HCT116 (cell line): ENCODE measurements around the gene KSR2. TPM values are rescaled to one million over a fixed set of nuclear protein-coding genes. Genes with fewer than 3 reads are reported as not detected.

Source experiments
- ATAC-seq: fragments of 200-7000 bp; cut with Tn5 transposase; 2 replicates; pipeline ENCODE4 v1.9.1; 2020; ENCODE audit warnings: mild to moderate bottlenecking, moderate library complexity
- BruUV-seq: library from RNA; stranded (reverse); fragments of 400-500 nt; replicated peaks from 2 replicates; lab custom pipeline; 2021; lab: Mats Ljungman, UMichigan
- CTCF ChIA-PET: fragments of 300-600 bp; sonication (Branson Sonifier 250); formaldehyde crosslinking; loops from one replicate; lab custom pipeline; 2021; ENCODE audit warnings: antibody characterized with exemption; lab: Charles Lee
- POLR2A ChIA-PET: fragments of 300-600, 350-600 bp; sonication (Branson Sonifier 250); formaldehyde crosslinking; loops from one replicate; lab custom pipeline; 2021; ENCODE audit warnings: antibody characterized with exemption; lab: Charles Lee
- RAD21 ChIA-PET, 2 experiments: fragments of 300-600 bp; sonication (Branson Sonifier 250); formaldehyde crosslinking; loops; one replicate each; lab custom pipeline; 2023; ENCODE audit warnings: low total read pairs in 2 of 2; ENCODE audit not compliant: uncharacterized antibody in 2 of 2, unreplicated experiment in 2 of 2, low non-redundant PET in 1 of 2; lab: Charles Lee
- DNase-seq: peaks from one replicate; pipeline ENCODE4 v3.0.0-alpha.2; 2010; ENCODE audit warnings: low read depth, low spot score
- H2AFZ ChIP-seq: fragments of 200-600 bp; shearing (Covaris generic), sonication (generic); 2 replicates; pipeline ENCODE4 v1.6.1; 2017; ENCODE audit warnings: low read depth, mixed run types, mixed read lengths, antibody characterized with exemption, low read length; ENCODE audit not compliant: poor library complexity, severe bottlenecking
- H3K27ac ChIP-seq: 2 replicates; pipeline ENCODE4 v1.5.1; 2012; ENCODE audit warnings: low read depth, low read length
- H3K27me3 ChIP-seq: fragments of 200-600 bp; sonication (generic); 2 replicates; pipeline ENCODE4 v1.6.1; 2016; ENCODE audit warnings: mixed run types, low read length, mixed read lengths; ENCODE audit not compliant: insufficient read depth
- H3K36me3 ChIP-seq, 2 experiments: fragments of 200-500 bp in 1 of 2; fragments of 200-600 bp in 1 of 2; sonication (Bioruptor generic) in 1 of 2; sonication (generic) in 1 of 2; 2 replicates each; pipeline versions ENCODE4 v1.5.1 to v1.6.1; 2014 to 2016; ENCODE audit warnings: low read length in 2 of 2, inconsistent platforms in 1 of 2, mixed read lengths in 1 of 2, mixed run types in 1 of 2; ENCODE audit not compliant: insufficient read depth in 2 of 2, control insufficient read depth in 1 of 2
- H3K4me1 ChIP-seq, 2 experiments: fragments of 200-600 bp in 1 of 2; sonication (generic) in 1 of 2; 2 replicates each; pipeline versions ENCODE4 v1.5.1 to v1.6.1; 2012 to 2017; ENCODE audit warnings: low read length in 2 of 2, inconsistent platforms in 1 of 2, mild to moderate bottlenecking in 1 of 2, mixed read lengths in 1 of 2, mixed run types in 1 of 2, moderate library complexity in 1 of 2; ENCODE audit not compliant: insufficient read depth in 2 of 2, control insufficient read depth in 1 of 2
- H3K4me2 ChIP-seq: fragments of 200-600 bp; sonication (generic); 2 replicates; pipeline ENCODE4 v1.6.1; 2017; ENCODE audit warnings: mixed run types, low read length, mixed read lengths
- H3K4me3 ChIP-seq, 2 experiments: fragments of 200-600 bp in 1 of 2; sonication (generic) in 1 of 2; replicated peaks in 1 of 2; 2 replicates each; pipeline ENCODE4 v1.5.1; 2011 to 2016; ENCODE audit warnings: low read length in 2 of 2, control low read depth in 1 of 2, low read depth in 1 of 2, mild to moderate bottlenecking in 1 of 2, mixed read lengths in 1 of 2, mixed run types in 1 of 2
- H3K79me2 ChIP-seq: fragments of 200-600 bp; sonication (generic); 2 replicates; pipeline ENCODE4 v1.6.1; 2017; ENCODE audit warnings: mild to moderate bottlenecking, mixed run types, low read length, moderate library complexity, mixed read lengths; ENCODE audit not compliant: insufficient read depth
- H3K9ac ChIP-seq: fragments of 200-600 bp; sonication (generic); 2 replicates; pipeline ENCODE4 v1.6.1; 2016; ENCODE audit warnings: low read length, mixed read lengths
- H3K9me2 ChIP-seq: fragments of 200-600 bp; sonication (generic), shearing (Covaris generic); 2 replicates; pipeline ENCODE4 v1.6.1; 2017; ENCODE audit warnings: mixed run types, mild to moderate bottlenecking, moderate library complexity; ENCODE audit not compliant: insufficient read depth
- H3K9me3 ChIP-seq, 2 experiments: fragments of 200-500 bp in 1 of 2; fragments of 200-600 bp in 1 of 2; sonication (Bioruptor generic) in 1 of 2; sonication (generic) in 1 of 2; 2 replicates each; pipeline ENCODE4 v1.6.1; 2014 to 2017; ENCODE audit warnings: low read length in 2 of 2, mixed read lengths in 2 of 2, inconsistent platforms in 1 of 2, low read depth in 1 of 2, mild to moderate bottlenecking in 1 of 2, mixed run types in 1 of 2, moderate library complexity in 1 of 2; ENCODE audit not compliant: control insufficient read depth in 1 of 2, insufficient read depth in 1 of 2
- H4K20me1 ChIP-seq: fragments of 200-600 bp; sonication (generic), shearing (Covaris generic); 2 replicates; pipeline ENCODE4 v1.6.1; 2017; ENCODE audit warnings: mixed run types, mild to moderate bottlenecking, moderate library complexity; ENCODE audit not compliant: insufficient read depth
- ELF1 ChIP-seq: IDR thresholded peaks from 2 replicates; pipeline ENCODE4 v1.6.1; 2012; ENCODE audit warnings: low read depth, borderline replicate concordance
- JUND ChIP-seq: IDR thresholded peaks from 2 replicates; pipeline ENCODE4 v1.6.1; 2012
- SIN3A ChIP-seq: IDR thresholded peaks from 2 replicates; pipeline ENCODE4 v1.6.1; 2012; ENCODE audit warnings: low read depth
- SRF ChIP-seq: IDR thresholded peaks from 2 replicates; pipeline ENCODE4 v1.6.1; 2012; ENCODE audit warnings: low read depth
- ZNF274 ChIP-seq: fragments of 200-500 bp; sonication (Bioruptor generic); IDR thresholded peaks from 2 replicates; pipeline ENCODE4 v1.6.1; 2014; ENCODE audit warnings: mild to moderate bottlenecking, low read depth, low read length, inconsistent platforms
- intact Hi-C: fragments of 100-400 bp; cut with micrococcal nuclease; formaldehyde crosslinking; loops from 2 replicates; pipeline ENCODE4 v1.10.0; 2022
- total RNA-seq: library from RNA; stranded (reverse); gene quantifications from one replicate; pipeline ENCODE4 v1.2.1, GENCODE V29; 2021; ENCODE audit not compliant: unreplicated experiment
- TF ChIP-seq, protein P1 (sequence below), 3 experiments: fragments of 200-600 bp in 1 of 3; sonication (generic) in 1 of 3; IDR thresholded peaks in 2 of 3; conservative IDR thresholded peaks in 1 of 3; 2 replicates each; pipeline ENCODE4 v1.5.1; 2012 to 2017; ENCODE audit warnings: low read depth in 2 of 3, low read length in 2 of 3, antibody characterized with exemption in 1 of 3, borderline replicate concordance in 1 of 3, control low read depth in 1 of 3, mild to moderate bottlenecking in 1 of 3, mixed read lengths in 1 of 3, mixed run types in 1 of 3, moderate library complexity in 1 of 3; ENCODE audit not compliant: insufficient read depth in 1 of 3

The KSR2 gene
- total RNA-seq, 1 experiment from 2014 or later = 10.1 TPM

DNA sequence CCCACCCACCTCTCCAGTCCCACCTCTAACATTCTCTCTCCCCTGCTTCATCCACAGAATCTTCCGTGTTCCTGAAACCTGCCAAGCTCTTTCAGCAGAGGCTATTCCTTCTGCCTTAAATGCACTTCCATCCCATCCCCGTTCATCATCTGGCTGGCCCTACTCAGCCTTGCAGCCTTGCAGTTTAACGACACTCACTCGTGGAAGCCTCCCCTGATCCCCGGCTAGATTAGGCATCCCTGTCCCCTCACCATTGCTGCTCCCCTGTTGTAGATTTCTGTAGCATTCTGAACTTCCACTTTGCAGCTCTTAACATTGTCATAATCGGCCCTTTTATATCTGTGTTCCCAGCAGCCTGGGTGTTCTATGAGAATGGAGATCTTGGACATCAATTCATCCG lies 326.9 kb downstream of the KSR2 start:
- CTCF ChIA-PET = no interaction called here
- BruUV-seq = no TSS peak
- intact Hi-C loops = no loop called here

GRCh38 chr12:117640511-117640910 lies 328.3 kb downstream of the KSR2 start:
- Histone ChIP-seq H3K9ac (no peak overlapping the region), H3K36me3 (no peaks in the 10 kb centered on the region), H3K4me3 (no peak overlapping the region), H3K4me1 (no peaks in the 10 kb centered on the region), H4K20me1 (no peaks in the 10 kb centered on the region), H3K9me2 (no peaks in the 10 kb centered on the region), H3K27ac (no peak overlapping the region), H2AFZ (no peak overlapping the region), H3K27me3 (no peaks in the 10 kb centered on the region), H3K4me2 (no peak overlapping the region), H3K79me2 (no peaks in the 10 kb centered on the region), H3K9me3 (no peaks in the 10 kb centered on the region)
- CTCF ChIA-PET = no interaction called here
- RAD21 ChIA-PET = no interaction called here
- BruUV-seq = no TSS peak
- intact Hi-C loops = no loop called here
- POLR2A ChIA-PET = no interaction called here
- TF ChIP-seq SRF (no peak), ELF1 (no peak), ZNF274 (no peak), JUND (no peak), SIN3A (no peak)
- ATAC-seq (no peak), DNase-seq (no peak)

More for the DNA sequence above, 326.9 kb downstream of the KSR2 start:
- no peaks in the 10 kb centered on the region for H3K79me2 ChIP-seq
- ChIA-PET POLR2A (no interaction called here), RAD21 (no interaction called here)
- H3K9me2 ChIP-seq = no peaks in the 10 kb centered on the region
- no peak overlapping the region for H3K27ac ChIP-seq
- no peaks in the 10 kb centered on the region for H3K4me1 ChIP-seq
- H3K4me2 ChIP-seq = no peak overlapping the region
- no peaks in the 10 kb centered on the region for H4K20me1 ChIP-seq
- ATAC-seq (no peak), DNase-seq (no peak)
- no peak overlapping the region for H3K4me3 ChIP-seq
- H3K36me3 ChIP-seq = no peaks in the 10 kb centered on the region
- no peak for TF ChIP-seq SIN3A
- TF ChIP-seq, protein P1, sequence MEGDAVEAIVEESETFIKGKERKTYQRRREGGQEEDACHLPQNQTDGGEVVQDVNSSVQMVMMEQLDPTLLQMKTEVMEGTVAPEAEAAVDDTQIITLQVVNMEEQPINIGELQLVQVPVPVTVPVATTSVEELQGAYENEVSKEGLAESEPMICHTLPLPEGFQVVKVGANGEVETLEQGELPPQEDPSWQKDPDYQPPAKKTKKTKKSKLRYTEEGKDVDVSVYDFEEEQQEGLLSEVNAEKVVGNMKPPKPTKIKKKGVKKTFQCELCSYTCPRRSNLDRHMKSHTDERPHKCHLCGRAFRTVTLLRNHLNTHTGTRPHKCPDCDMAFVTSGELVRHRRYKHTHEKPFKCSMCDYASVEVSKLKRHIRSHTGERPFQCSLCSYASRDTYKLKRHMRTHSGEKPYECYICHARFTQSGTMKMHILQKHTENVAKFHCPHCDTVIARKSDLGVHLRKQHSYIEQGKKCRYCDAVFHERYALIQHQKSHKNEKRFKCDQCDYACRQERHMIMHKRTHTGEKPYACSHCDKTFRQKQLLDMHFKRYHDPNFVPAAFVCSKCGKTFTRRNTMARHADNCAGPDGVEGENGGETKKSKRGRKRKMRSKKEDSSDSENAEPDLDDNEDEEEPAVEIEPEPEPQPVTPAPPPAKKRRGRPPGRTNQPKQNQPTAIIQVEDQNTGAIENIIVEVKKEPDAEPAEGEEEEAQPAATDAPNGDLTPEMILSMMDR (IDR thresholded peaks at IDR 0.05 in 2 of 3, conservative IDR thresholded peaks at IDR 0.05 in 1 of 3; ENCODE audit: borderline replicate concordance in 1 of 3, insufficient read depth in 1 of 3, low read depth in 2 of 3, low read length in 2 of 3) = no peak
- H3K27me3 ChIP-seq = no peaks in the 10 kb centered on the region
- H3K9me3 ChIP-seq = no peaks in the 10 kb centered on the region
- H2AFZ ChIP-seq = no peak overlapping the region
- no peak overlapping the region for H3K9ac ChIP-seq
